ENCODE measurements around the gene CASS4.

The CASS4 gene

GRCh38 chr20:56411759-56412472 lies at the start of gene CASS4:
CASS4 (plus strand) TSS chr20:56412260; CDS start chr20:56412459, 199 bp downstream.
- Histone ChIP-seq H3K27ac (peak within 1 kb of the TSS in 1 of 2 donors; percentile 61), H3K4me3 (peak within 1 kb of the TSS; percentile 54)

GRCh38 chr20:56362833-56363413 lies 49.1 kb upstream of the CASS4 start:
- no peak for TF ChIP-seq CTCF (IDR thresholded peaks at IDR 0.05)
- no peak for DNase-seq (ENCODE audit: low spot score)
- no peak overlapping the region for H3K4me3 ChIP-seq
- H3K27ac ChIP-seq: no peak overlapping the region

More at GRCh38 chr20:56411759-56412472, at the start of gene CASS4:
- DNase-seq (ENCODE audit: low spot score): no peak
- TF ChIP-seq CTCF (IDR thresholded peaks at IDR 0.05): no peak

GRCh38 chr20:56363491-56363890 lies 48.6 kb upstream of the CASS4 start:
- DNase-seq (ENCODE audit: low spot score): no peak
- Histone ChIP-seq H3K4me3 (no peak overlapping the region), H3K27ac (no peak overlapping the region)
- TF ChIP-seq CTCF (IDR thresholded peaks at IDR 0.05): no peak

GRCh38 chr20:56368351-56369134 lies 43.5 kb upstream of the CASS4 start:
- H3K27ac ChIP-seq: no peak overlapping the region
- TF ChIP-seq CTCF (IDR thresholded peaks at IDR 0.05): no peak
- H3K4me3 ChIP-seq: no peak overlapping the region
- DNase-seq (ENCODE audit: low spot score): no peak

- Histone ChIP-seq H3K4me3 (no peak overlapping the region), H3K27ac (no peak overlapping the region)
- no peak for TF ChIP-seq CTCF (IDR thresholded peaks at IDR 0.05)
- DNase-seq (ENCODE audit: low spot score): no peak
These were observed 42.9 kb upstream of the CASS4 start for GRCh38 chr20:56369179-56369578.

GRCh38 chr20:56371977-56372376 lies 40.1 kb upstream of the CASS4 start:
- Histone ChIP-seq H3K4me3 (no peak overlapping the region), H3K27ac (no peak overlapping the region)
- no peak for TF ChIP-seq CTCF (IDR thresholded peaks at IDR 0.05)
- no peak for DNase-seq (ENCODE audit: low spot score)
